PFSK-1 (cell line): ENCODE results near the gene DGCR8.

ENCODE experiments used
- POLR2AphosphoS5 ChIP-seq: IDR thresholded peaks from 2 replicates; pipeline ENCODE4 v1.6.1; 2012; ENCODE audit warnings: low read depth, mild to moderate bottlenecking, control low read depth, low read length, moderate library complexity
- SIN3A ChIP-seq: IDR thresholded peaks from 2 replicates; pipeline ENCODE4 v1.6.1; 2012; ENCODE audit warnings: mild to moderate bottlenecking, low read length, moderate library complexity, borderline replicate concordance; ENCODE audit not compliant: insufficient read depth
- TF ChIP-seq, protein P1 (sequence below), 2 experiments: IDR thresholded peaks; 2 replicates each; pipeline versions ENCODE4 v1.6.1 to v1.8.0; 2011 to 2012; ENCODE audit warnings: low read depth in 2 of 2, low read length in 2 of 2, control low read depth in 1 of 2, inconsistent platforms in 1 of 2, mild to moderate bottlenecking in 1 of 2, moderate library complexity in 1 of 2; ENCODE audit not compliant: insufficient read depth in 1 of 2

DNA sequence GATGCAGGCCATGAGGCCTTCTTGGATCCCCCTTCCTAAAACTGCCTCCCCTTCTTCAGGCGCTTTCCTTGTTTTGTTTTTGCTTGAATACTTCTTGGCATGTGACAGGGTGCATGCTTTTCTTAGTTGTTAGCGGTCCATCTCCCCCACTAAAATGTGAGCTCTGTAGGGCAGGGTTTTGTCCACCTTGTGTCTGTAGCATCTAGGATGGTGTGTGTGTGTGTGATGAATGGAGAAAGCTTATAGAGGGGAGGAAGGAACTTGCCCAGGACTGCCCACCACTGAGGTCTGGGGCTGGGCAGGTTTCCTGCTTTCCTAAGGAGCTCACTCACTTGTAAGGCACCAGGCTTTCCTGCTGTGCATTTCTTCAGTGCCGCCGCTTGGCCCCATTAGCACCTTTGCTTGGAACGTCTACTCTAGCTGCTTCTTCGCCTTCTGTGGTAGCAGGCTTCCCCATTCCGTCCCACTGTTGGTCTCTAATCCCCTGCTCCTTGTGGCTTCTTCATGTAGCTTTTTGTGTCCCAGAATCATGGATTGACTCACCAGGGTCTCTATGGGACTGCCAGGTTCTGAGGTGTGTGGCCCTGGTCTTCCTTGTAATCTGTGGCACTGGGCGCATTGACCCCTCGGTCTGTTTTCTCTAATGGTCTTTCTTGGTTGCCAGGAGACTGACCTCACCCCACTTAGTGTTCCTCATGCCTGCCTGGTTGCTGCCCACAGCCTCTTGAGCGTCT is 3.3 kb downstream of the DGCR8 start:
- TF ChIP-seq, protein P1, sequence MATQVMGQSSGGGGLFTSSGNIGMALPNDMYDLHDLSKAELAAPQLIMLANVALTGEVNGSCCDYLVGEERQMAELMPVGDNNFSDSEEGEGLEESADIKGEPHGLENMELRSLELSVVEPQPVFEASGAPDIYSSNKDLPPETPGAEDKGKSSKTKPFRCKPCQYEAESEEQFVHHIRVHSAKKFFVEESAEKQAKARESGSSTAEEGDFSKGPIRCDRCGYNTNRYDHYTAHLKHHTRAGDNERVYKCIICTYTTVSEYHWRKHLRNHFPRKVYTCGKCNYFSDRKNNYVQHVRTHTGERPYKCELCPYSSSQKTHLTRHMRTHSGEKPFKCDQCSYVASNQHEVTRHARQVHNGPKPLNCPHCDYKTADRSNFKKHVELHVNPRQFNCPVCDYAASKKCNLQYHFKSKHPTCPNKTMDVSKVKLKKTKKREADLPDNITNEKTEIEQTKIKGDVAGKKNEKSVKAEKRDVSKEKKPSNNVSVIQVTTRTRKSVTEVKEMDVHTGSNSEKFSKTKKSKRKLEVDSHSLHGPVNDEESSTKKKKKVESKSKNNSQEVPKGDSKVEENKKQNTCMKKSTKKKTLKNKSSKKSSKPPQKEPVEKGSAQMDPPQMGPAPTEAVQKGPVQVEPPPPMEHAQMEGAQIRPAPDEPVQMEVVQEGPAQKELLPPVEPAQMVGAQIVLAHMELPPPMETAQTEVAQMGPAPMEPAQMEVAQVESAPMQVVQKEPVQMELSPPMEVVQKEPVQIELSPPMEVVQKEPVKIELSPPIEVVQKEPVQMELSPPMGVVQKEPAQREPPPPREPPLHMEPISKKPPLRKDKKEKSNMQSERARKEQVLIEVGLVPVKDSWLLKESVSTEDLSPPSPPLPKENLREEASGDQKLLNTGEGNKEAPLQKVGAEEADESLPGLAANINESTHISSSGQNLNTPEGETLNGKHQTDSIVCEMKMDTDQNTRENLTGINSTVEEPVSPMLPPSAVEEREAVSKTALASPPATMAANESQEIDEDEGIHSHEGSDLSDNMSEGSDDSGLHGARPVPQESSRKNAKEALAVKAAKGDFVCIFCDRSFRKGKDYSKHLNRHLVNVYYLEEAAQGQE (IDR thresholded peaks at IDR 0.05; ENCODE audit: insufficient read depth in 1 of 2, low read depth in 2 of 2, low read length in 2 of 2) = no peak
- TF ChIP-seq SIN3A = no peak
- no peak for TF ChIP-seq POLR2AphosphoS5
